ENCODE data around the gene DHRS3.

GRCh38 chr1:12602659-12603024 lies 15.4 kb downstream of the DHRS3 start:
- TF ChIP-seq POLR2AphosphoS5 (IDR thresholded peaks at IDR 0.05; ENCODE audit: low read length): no peak
- TF ChIP-seq CTCF (IDR thresholded peaks at IDR 0.05 in 2 of 3, conservative IDR thresholded peaks at IDR 0.05 in 1 of 3; ENCODE audit: control insufficient read depth in 2 of 3, extremely low read depth in 1 of 3, insufficient read depth in 1 of 3, low read depth in 3 of 3, low read length in 3 of 3): no peak
- TF ChIP-seq YY1 (IDR thresholded peaks at IDR 0.05; ENCODE audit: low read depth, low read length): no peak
- TF ChIP-seq FOS (IDR thresholded peaks at IDR 0.05; ENCODE audit: borderline replicate concordance, extremely low read depth, insufficient read length): no peak
- TF ChIP-seq JUND (IDR thresholded peaks at IDR 0.05; ENCODE audit: low read depth, low read length): no peak
- no peak for TF ChIP-seq POLR2A (IDR thresholded peaks at IDR 0.05; ENCODE audit: low read depth, low read length)
- TF ChIP-seq HDAC2 (IDR thresholded peaks at IDR 0.05): no peak
- no peak for TF ChIP-seq ZSCAN29 (IDR thresholded peaks at IDR 0.05)
- TF ChIP-seq SUPT20H (IDR thresholded peaks at IDR 0.05; ENCODE audit: borderline replicate concordance, control insufficient read depth, low read depth, low read length): no peak
- TF ChIP-seq ZBTB33 (IDR thresholded peaks at IDR 0.05): no peak
- TF ChIP-seq ZZZ3 (IDR thresholded peaks at IDR 0.05; ENCODE audit: control insufficient read depth, insufficient read length, low read depth): no peak
- no peak for TF ChIP-seq MAX (IDR thresholded peaks at IDR 0.05; ENCODE audit: low read depth, low read length)
